WERI-Rb-1 (cell line): Measurements from ENCODE around the gene SH3BP1.

Experiments
- DNase-seq: peaks from one replicate; pipeline ENCODE4 v3.0.0-alpha.2; 2020
- H3K27ac ChIP-seq: fragments of 250-450 bp; sonication (Bioruptor Pico); 2 replicates; pipeline ENCODE4 v1.5.1; 2020; ENCODE audit warnings: mild to moderate bottlenecking, moderate library complexity
- H3K27me3 ChIP-seq: fragments of 250-450 bp; sonication (Bioruptor Pico); 2 replicates; pipeline ENCODE4 v1.5.1; 2021; ENCODE audit warnings: mild to moderate bottlenecking, low read depth, moderate library complexity; ENCODE audit not compliant: insufficient read depth, severe bottlenecking
- H3K36me3 ChIP-seq: fragments of 250-450 bp; sonication (Bioruptor Pico); 2 replicates; pipeline ENCODE4 v1.5.1; 2020; ENCODE audit warnings: mild to moderate bottlenecking, moderate library complexity
- H3K4me3 ChIP-seq: 2 replicates; pipeline ENCODE4 v1.5.1; 2011; ENCODE audit warnings: low read depth, mild to moderate bottlenecking, control low read depth, low read length
- H3K9me3 ChIP-seq: fragments of 250-450 bp; sonication (Bioruptor Pico); 2 replicates; pipeline ENCODE4 v1.5.1; 2021; ENCODE audit warnings: mild to moderate bottlenecking, moderate library complexity; ENCODE audit not compliant: severe bottlenecking
- TF ChIP-seq, protein P1 (sequence below): IDR thresholded peaks from 2 replicates; pipeline ENCODE4 v1.5.1; 2011; ENCODE audit warnings: low read depth, mild to moderate bottlenecking, control low read depth, inconsistent platforms, low read length

Gene SH3BP1

DNA sequence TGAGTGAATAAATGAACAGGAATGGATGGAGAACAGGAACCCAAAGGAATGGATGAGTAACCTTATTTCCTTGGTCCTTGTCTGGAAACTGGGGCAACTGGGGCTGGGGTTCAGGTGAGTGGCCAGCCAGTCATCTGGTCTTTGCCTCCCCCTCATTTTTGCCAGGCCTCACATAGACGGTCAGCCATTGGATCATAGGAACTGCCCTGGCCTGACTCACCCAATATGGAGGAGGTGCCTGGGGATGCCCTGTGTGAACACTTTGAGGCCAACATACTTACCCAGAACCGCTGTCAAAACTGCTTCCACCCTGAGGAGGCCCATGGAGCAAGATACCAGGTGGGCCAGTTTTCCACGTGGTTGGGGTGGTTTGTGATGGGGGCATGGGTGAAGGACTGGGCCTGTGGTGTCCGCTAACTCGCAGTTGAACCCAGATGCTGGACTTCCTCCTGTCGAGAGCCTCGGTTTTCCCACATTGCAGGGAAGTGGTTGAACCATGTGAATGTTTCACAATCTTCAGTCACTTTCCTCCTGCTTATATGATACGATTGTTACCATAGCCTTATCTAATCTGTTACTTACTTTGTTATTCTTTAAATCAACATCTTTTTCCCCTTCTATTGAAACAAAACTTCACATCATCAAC lies 61.8 kb downstream of the SH3BP1 start:
- Histone ChIP-seq H3K36me3 (no peaks in the 10 kb centered on the region), H3K27me3 (no peaks in the 10 kb centered on the region), H3K27ac (no peak overlapping the region), H3K4me3 (no peak overlapping the region), H3K9me3 (no peaks in the 10 kb centered on the region)
- DNase-seq: no peak
- TF ChIP-seq, protein P1, sequence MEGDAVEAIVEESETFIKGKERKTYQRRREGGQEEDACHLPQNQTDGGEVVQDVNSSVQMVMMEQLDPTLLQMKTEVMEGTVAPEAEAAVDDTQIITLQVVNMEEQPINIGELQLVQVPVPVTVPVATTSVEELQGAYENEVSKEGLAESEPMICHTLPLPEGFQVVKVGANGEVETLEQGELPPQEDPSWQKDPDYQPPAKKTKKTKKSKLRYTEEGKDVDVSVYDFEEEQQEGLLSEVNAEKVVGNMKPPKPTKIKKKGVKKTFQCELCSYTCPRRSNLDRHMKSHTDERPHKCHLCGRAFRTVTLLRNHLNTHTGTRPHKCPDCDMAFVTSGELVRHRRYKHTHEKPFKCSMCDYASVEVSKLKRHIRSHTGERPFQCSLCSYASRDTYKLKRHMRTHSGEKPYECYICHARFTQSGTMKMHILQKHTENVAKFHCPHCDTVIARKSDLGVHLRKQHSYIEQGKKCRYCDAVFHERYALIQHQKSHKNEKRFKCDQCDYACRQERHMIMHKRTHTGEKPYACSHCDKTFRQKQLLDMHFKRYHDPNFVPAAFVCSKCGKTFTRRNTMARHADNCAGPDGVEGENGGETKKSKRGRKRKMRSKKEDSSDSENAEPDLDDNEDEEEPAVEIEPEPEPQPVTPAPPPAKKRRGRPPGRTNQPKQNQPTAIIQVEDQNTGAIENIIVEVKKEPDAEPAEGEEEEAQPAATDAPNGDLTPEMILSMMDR: no peak

DNA sequence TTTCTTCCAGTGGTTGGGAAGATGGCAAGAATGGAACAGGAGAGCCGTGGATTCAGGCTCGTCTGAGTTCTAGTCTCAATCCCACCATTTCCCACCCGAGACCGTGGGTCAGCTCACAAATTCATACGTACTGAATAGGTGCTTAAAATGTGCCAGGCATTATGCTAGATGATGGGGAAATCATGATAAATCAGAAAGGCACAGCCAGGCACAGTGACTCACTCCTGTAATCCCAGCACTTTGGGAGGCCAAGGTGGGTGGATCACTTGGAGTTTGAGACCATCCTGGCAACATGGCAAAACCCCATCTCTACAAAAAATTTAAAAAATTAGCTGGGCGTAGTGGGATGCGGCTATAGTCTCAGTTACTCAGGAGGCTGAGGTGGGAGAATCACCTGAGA lies 64.4 kb downstream of the SH3BP1 start:
- Histone ChIP-seq H3K27me3 (no peaks in the 10 kb centered on the region), H3K36me3 (no peaks in the 10 kb centered on the region), H3K4me3 (no peak overlapping the region), H3K27ac (no peak overlapping the region), H3K9me3 (no peaks in the 10 kb centered on the region)
- no peak for DNase-seq
- TF ChIP-seq, protein P1: no peak

DNA sequence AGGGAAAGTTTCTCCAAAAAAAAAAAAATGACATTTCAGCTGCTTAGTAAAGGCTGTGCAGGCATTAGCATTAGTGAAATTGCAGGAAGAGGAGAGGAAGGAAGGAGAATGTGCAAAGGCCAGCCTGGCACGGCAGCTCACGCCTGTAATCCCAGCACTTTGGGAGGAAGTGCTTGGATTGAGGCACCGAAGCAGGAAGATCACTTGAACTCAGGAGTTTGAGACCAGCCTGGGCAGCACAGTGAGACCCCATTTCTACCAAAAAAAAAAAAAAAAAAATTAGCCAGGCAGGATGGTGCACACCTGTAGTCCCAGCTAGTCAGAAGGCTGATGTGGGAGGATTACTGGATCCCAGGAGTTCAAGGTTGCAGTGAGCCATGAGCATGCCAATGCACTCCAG lies 65.2 kb downstream of the SH3BP1 start:
- H3K36me3 ChIP-seq: no peaks in the 10 kb centered on the region

DNA sequence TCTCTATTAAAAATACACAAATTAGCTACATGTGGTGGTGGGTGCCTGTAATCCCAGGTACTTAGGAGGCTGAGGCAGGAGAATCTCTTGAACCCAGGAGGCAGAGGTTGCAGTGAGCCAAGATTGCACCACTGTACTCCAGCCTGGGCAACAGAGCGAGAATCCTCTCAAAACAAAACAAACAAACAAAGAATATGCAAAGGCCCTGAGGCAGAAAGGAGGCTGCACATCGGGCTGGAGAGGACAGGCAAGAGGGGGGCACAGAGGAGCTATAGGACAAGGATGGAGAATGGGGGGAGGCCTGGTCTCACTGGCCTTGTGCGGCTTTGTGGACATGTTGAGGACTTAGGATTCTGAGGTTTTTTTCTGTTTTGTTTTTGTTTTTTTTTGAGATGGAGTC lies 65.7 kb downstream of the SH3BP1 start:
- no peaks in the 10 kb centered on the region for H3K27me3 ChIP-seq
- H3K4me3 ChIP-seq: no peak overlapping the region
- no peak overlapping the region for H3K27ac ChIP-seq
- no peaks in the 10 kb centered on the region for H3K36me3 ChIP-seq
- TF ChIP-seq, protein P1: no peak
- no peak for DNase-seq
- no peaks in the 10 kb centered on the region for H3K9me3 ChIP-seq

More for the DNA sequence above, 65.2 kb downstream of the SH3BP1 start:
- H3K4me3 ChIP-seq: no peak overlapping the region
- no peak overlapping the region for H3K27ac ChIP-seq
- TF ChIP-seq, protein P1: no peak
- no peak for DNase-seq
- H3K9me3 ChIP-seq: no peaks in the 10 kb centered on the region
- no peaks in the 10 kb centered on the region for H3K27me3 ChIP-seq
